ENCODE measurements around the gene GOPC. TPM values are rescaled to one million over a fixed set of nuclear protein-coding genes. Genes with fewer than 3 reads are reported as not detected.

GOPC gene
- total and polyA plus RNA-seq, 2 of the 13 experiments (the other 11 are each of a cell fraction or from before 2014, with no cell fraction given): 20.9 to 41.5 TPM

DNA sequence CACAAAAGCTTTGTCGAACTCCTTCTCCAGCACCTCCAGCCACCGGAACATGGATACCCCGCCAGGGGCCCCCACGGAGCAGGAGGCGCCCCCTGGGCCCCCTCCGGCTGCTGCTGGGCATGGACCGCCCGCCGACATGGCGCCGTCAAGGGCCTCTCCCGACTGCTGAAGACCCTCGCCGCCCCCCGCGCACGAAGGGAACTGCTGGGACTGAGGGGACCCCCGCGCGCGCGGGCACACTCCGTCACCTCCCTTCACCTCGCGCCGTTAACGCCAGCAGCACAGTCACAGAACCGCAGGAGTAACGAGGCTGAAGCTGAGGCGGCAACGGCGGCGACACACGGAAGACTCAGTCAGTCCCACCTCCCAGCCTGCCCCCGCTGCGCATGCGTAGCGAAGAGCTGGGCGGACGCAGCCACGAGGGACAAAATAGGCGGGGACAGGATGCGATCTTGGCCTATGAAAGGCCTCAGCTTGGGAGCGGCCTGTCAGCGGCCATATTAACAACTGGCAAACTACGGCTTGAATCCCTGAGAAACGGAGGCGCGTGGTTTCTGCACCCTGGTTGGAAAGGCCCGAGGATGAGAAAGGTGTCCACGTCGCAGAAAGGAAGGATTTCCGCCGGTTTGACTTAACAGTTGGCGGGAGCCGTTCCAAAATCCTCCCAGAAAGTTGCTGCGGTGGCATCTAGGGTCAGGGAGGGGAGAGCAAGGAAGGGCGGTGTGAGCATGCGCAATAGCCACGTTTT is at the start of gene GOPC (continued):
- TF ChIP-seq, protein P1, sequence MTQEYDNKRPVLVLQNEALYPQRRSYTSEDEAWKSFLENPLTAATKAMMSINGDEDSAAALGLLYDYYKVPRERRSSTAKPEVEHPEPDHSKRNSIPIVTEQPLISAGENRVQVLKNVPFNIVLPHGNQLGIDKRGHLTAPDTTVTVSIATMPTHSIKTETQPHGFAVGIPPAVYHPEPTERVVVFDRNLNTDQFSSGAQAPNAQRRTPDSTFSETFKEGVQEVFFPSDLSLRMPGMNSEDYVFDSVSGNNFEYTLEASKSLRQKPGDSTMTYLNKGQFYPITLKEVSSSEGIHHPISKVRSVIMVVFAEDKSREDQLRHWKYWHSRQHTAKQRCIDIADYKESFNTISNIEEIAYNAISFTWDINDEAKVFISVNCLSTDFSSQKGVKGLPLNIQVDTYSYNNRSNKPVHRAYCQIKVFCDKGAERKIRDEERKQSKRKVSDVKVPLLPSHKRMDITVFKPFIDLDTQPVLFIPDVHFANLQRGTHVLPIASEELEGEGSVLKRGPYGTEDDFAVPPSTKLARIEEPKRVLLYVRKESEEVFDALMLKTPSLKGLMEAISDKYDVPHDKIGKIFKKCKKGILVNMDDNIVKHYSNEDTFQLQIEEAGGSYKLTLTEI (CRISPR knock-in tag; conservative IDR thresholded peaks at IDR 0.05): no peak
- TF ChIP-seq ZNF780A (CRISPR knock-in tag; IDR thresholded peaks at IDR 0.05) (peak; percentile 67; the same call in 1 of the 2 replicates), ATF4 (CRISPR knock-in tag; IDR thresholded peaks at IDR 0.05) (peak in 1 of 2 experiments; percentile 10; a peak in 1 of 4 replicates), ZNF766 (CRISPR knock-in tag; IDR thresholded peaks at IDR 0.05; ENCODE audit: borderline replicate concordance) (peak; percentile 94; the same call in 1 of the 2 replicates), ZSCAN25 (CRISPR knock-in tag; IDR thresholded peaks at IDR 0.05) (0 out of 2 replicates have a peak, but pooled peaks have one; percentile 32), YY1 (IDR thresholded peaks at IDR 0.05; ENCODE audit: insufficient read depth, insufficient replicate concordance, low read depth, low read length) (peak; percentile 98), ZSCAN20 (CRISPR knock-in tag; IDR thresholded peaks at IDR 0.05; ENCODE audit: borderline replicate concordance) (peak; percentile 97), KDM5B (CRISPR knock-in tag; IDR thresholded peaks at IDR 0.05; ENCODE audit: borderline replicate concordance) (peak; percentile 99), MED1 (CRISPR knock-in tag; IDR thresholded peaks at IDR 0.05) (peak; percentile 86), TBL1XR1 (IDR thresholded peaks at IDR 0.05; ENCODE audit: borderline replicate concordance, low read length, partially characterized antibody) (no peak), ZNF747 (CRISPR knock-in tag; IDR thresholded peaks at IDR 0.05; ENCODE audit: borderline replicate concordance) (peak; percentile 90), ETV5 (CRISPR knock-in tag; IDR thresholded peaks at IDR 0.05; ENCODE audit: borderline replicate concordance) (peak; percentile 63), SNAI1 (CRISPR knock-in tag; IDR thresholded peaks at IDR 0.05; ENCODE audit: borderline replicate concordance) (no peak; the same call in 1 of the 2 replicates), KDM5A (IDR thresholded peaks at IDR 0.05; ENCODE audit: borderline replicate concordance, low read length) (peak; percentile 70), ZNF552 (CRISPR knock-in tag; IDR thresholded peaks at IDR 0.05; ENCODE audit: borderline replicate concordance) (peak; percentile 80), ZNF558 (CRISPR knock-in tag; IDR thresholded peaks at IDR 0.05; ENCODE audit: borderline replicate concordance) (peak; percentile 97; the same call in 1 of the 2 replicates), CREB1 (IDR thresholded peaks at IDR 0.05) (peak; percentile 54), CREB1 (CRISPR knock-in tag; IDR thresholded peaks at IDR 0.05) (peak; percentile 82), KLF15 (CRISPR knock-in tag; IDR thresholded peaks at IDR 0.05; ENCODE audit: borderline replicate concordance) (no peak; the same call in none of the 2 replicates), IKZF5 (CRISPR knock-in tag; IDR thresholded peaks at IDR 0.05) (peak; percentile 93), ZNF879 (CRISPR knock-in tag; IDR thresholded peaks at IDR 0.05) (peak; percentile 83), ZNF33A (CRISPR knock-in tag; IDR thresholded peaks at IDR 0.05; ENCODE audit: borderline replicate concordance) (peak; percentile 92; the same call in 1 of the 2 replicates), ZNF124 (CRISPR knock-in tag; IDR thresholded peaks at IDR 0.05) (peak; percentile 78; the same call in 1 of the 2 replicates), ZNF557 (CRISPR knock-in tag; IDR thresholded peaks at IDR 0.05) (no peak; the same call in 1 of the 2 replicates), ZBTB38 (CRISPR knock-in tag; IDR thresholded peaks at IDR 0.05) (peak; percentile 61; the same call in 1 of the 2 replicates)
